Activated naive CD8-positive, alpha-beta T cell treated with anti-CD3 and anti-CD28 coated beads for 36 hours (primary cell): Measurements from ENCODE around the gene ATP8B3. TPM values are rescaled to one million over a fixed set of nuclear protein-coding genes. Genes with fewer than 3 reads are reported as not detected.
A peak's percentile ranks its signal among the peaks of the same experiment; 100 is the strongest.

ENCODE experiments used
- DNase-seq: peaks from one replicate; pipeline ENCODE4 v3.0.0; 2021
- H3K27ac Mint-ChIP-seq: one replicate; pipeline ENCODE4 v1.8.0; 2022; ENCODE audit warnings: mild to moderate bottlenecking, moderate library complexity, mixed read lengths
- H3K27me3 Mint-ChIP-seq: one replicate; pipeline ENCODE4 v1.8.0; 2022; ENCODE audit warnings: mild to moderate bottlenecking, mixed read lengths
- H3K36me3 Mint-ChIP-seq: one replicate; pipeline ENCODE4 v1.8.0; 2021; ENCODE audit warnings: mild to moderate bottlenecking, mixed read lengths
- H3K4me1 Mint-ChIP-seq: one replicate; pipeline ENCODE4 v1.8.0; 2021; ENCODE audit warnings: mixed read lengths
- H3K4me3 Mint-ChIP-seq: one replicate; pipeline ENCODE4 v1.8.0; 2022; ENCODE audit warnings: mild to moderate bottlenecking, moderate library complexity, mixed read lengths
- H3K9me3 Mint-ChIP-seq: one replicate; pipeline ENCODE4 v1.8.0; 2022; ENCODE audit warnings: mixed read lengths
- total RNA-seq, 2 experiments: library from RNA; stranded (reverse); gene quantifications; one replicate each; pipeline ENCODE4 v1.2.3, GENCODE V29; 2021

Gene ATP8B3
- total RNA-seq, 2 experiments from 2014 or later, result 2.3 to 2.7 TPM

DNA sequence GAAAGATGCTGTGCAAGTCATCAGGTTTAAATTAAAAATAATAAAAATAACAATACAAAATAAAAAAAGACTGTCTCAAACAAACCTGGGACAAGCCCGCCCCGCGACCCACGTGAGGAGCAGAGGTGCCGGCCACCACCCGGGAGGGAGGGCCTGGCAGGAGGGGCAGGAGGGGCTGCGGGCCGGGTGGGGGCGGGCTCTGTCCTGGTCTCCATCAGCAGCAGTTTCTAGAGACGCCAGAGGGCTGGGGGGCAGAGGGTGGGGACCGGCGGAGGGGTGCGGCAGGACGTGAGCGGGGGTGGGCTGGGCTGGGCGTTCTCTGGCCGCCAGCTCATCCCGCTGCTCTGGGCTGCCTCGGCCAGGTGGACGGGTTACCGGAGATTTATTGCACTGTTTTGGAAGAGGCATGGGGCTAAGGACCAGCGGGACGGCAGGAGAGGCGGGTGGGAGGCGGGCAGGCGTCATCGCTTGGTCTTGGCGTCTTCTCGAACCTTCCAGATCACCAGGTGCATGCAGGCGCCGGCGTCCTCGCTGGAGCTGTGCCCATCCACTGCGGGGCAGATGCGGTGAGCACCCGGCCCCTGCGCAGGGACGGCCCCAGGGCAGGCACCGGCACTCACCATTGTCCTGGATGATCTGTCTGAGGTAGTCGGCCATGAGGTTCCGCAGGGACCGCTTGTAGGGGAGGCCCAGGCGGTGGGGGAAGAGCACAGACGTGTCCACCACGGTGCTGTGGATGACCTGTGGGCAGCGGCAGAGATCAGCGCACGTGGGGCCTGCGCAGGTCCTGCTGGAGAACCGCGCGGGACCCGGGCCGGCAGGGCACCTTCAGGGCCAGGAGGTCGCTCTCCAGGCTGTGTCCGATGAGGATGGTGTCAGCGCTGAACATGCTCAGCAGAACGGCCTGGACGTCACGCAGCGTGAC, 3.8 kb upstream of the ATP8B3 start:
- H3K36me3 Mint-ChIP-seq, result peaks cover 3% of the 10 kb centered on the region
- H3K27me3 Mint-ChIP-seq, result no peaks in the 10 kb centered on the region
- no peaks in the 10 kb centered on the region for H3K9me3 Mint-ChIP-seq
- DNase-seq, result no peak
- peaks cover 12% of the 10 kb centered on the region for H3K4me1 Mint-ChIP-seq
- no peak overlapping the region for H3K4me3 Mint-ChIP-seq
- H3K27ac Mint-ChIP-seq, result no peak overlapping the region

DNA sequence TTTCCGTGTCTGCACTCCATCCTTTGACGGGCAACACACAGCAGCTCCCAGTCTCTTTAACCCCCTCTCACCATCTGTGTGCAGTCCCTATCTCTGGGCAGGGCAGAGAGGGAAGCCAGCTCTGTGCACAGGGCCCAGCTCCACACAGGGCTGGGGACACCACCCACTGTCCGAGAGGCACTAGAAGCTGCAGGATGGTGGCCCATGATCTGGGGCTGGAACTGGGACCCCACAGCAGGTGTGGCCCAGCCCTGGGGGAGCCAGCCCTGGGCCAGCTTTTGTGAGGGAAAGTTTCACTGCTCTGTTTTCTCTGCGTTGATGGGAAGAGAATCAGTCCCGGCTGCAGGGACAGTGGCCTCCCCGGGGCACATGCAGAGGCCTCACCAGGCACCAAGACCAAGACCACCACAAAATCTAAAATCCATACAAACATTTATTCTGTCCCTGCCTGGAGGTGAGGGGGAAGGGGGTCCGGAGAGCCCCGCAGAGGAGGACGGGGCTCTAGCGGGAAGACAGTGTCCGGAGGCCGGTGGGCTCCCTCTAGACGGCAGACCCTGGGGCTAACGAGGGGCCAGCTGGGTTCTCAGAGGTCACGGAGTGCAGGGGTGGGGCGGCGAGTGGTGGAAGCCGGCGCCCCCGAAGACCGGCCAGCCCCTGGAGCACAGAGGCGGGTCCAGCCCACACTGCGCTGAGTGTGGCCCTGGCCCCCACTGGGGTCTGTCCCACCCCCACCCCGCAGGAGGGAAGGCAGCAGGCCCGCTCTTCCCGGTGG, 2.9 kb upstream of the ATP8B3 start:
- Mint-ChIP-seq H3K4me3 (no peak overlapping the region), H3K4me1 (peaks cover 12% of the 10 kb centered on the region), H3K27me3 (no peaks in the 10 kb centered on the region), H3K36me3 (no peaks in the 10 kb centered on the region), H3K27ac (no peak overlapping the region), H3K9me3 (no peaks in the 10 kb centered on the region)
- no peak for DNase-seq

DNA sequence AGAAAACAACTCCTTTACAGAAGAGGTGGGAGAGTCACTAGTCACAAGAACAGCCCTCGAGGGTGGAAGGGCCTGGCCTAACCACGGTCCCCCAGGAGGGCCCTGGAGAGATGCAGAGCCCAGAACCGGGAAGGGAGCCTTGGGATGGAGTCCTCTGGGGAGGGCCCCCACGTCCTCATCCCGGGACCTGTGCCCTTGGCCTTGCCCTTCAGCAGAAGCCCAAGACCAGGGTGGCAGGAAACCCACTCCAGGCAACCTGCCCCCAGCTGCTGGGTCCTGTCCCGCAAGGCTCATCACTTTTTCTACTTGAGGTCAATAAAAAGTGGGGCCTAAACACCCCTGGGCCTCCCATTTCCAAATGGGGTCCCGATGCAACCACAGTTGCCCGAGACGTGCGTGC, 2.3 kb upstream of the ATP8B3 start:
- Mint-ChIP-seq H3K4me1 (peaks cover 12% of the 10 kb centered on the region), H3K27me3 (no peaks in the 10 kb centered on the region), H3K36me3 (no peaks in the 10 kb centered on the region), H3K4me3 (no peak overlapping the region), H3K27ac (no peak overlapping the region), H3K9me3 (no peaks in the 10 kb centered on the region)
- no peak for DNase-seq

DNA sequence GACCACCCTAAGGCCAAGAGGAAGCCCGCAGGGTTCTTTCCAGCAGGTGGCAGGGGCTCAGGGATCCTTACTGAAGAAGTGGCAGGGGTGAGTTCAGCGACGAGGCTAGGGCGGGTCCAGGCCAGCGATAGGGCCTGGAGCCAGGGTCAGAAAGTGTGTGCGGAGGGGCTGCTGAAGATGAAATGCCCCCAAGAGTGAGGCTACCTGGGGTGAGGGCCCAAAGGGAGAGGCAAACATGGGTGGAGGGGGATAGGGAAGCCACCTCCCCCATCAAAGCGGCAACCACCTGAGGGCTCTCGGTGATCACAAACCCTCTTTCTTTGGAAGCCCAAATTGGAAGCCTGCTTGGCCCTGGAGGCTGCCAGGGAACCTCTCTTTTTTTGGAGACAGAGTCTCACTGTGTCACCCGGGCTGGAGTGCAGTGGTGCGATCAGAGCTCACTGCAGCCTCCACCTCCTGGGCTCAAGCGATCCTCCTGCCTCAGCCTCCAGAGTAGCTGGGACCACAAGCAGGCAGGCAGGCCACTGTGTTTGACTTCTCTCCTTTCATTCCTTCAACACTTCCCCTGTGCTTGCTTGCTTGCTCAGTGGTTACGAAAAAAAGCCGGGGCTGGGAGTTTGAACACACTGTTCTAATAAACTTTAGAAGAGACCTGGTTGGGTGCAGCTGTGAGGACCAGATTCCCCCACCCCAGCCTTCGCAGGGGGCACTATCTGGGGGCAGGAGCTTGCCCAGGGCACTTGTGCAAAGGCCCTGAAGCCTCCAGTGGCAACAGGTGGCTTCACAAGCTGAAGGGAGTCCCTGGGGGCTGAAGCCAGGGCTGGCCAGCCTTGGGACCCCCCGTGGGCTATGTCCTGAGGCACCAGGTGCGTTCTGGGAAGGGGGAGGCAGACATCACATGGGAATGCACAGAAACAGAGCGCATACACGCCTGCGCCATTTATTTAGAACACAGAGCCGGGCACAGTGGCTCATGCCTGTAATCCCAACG, 1.4 kb upstream of the ATP8B3 start:
- H3K4me3 Mint-ChIP-seq, result peak overlapping the region; percentile 86
- H3K4me1 Mint-ChIP-seq, result peaks cover 12% of the 10 kb centered on the region
- no peaks in the 10 kb centered on the region for H3K36me3 Mint-ChIP-seq
- no peak for DNase-seq
- H3K9me3 Mint-ChIP-seq, result no peaks in the 10 kb centered on the region
- H3K27me3 Mint-ChIP-seq, result no peaks in the 10 kb centered on the region
- H3K27ac Mint-ChIP-seq, result peak overlapping the region; percentile 69

DNA sequence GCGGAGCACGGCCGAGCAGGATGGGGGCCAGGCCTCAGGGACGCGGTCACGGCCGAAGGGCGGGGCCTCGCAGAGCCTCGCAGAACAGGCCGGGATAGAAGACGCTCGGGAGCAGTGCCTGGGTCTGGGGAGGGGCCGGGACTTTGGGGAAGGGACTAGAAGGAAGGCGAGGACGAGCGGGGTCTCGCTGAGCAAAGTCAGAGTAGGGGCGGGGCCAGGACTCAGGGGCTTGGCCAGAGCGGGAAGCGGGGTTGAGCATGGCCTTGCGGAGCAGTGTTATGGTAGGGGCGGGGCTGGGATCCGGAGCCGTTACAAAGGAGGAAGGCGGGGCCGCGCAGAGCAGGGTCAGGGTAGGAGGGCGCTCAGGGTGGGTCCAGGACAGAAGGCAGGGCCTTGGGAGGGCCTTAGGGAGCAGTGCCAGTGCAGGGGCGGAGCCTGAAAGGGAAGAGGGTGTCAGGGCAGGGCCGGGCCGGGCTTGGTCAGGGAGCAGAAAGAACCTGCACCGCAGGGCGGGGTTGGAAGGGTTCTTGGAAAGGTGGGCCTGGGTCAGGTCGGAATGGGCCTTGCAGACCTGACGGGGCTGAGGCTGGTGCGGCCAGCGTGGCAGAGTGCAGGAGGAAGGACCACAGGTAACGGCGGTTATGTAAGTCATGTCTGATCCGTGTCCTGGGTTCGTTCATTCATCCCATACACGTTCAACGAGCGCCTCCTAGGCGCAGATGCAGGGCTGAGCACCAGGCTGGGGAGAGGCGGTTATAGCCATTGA, 533 bp upstream of the ATP8B3 start:
- peak; percentile 86 for DNase-seq
- H3K4me3 Mint-ChIP-seq, result peak overlapping the region; percentile 86
- peaks cover 12% of the 10 kb centered on the region for H3K4me1 Mint-ChIP-seq
- H3K27ac Mint-ChIP-seq, result peak overlapping the region; percentile 69
- H3K9me3 Mint-ChIP-seq, result no peaks in the 10 kb centered on the region
- H3K36me3 Mint-ChIP-seq, result no peaks in the 10 kb centered on the region
- no peaks in the 10 kb centered on the region for H3K27me3 Mint-ChIP-seq

DNA sequence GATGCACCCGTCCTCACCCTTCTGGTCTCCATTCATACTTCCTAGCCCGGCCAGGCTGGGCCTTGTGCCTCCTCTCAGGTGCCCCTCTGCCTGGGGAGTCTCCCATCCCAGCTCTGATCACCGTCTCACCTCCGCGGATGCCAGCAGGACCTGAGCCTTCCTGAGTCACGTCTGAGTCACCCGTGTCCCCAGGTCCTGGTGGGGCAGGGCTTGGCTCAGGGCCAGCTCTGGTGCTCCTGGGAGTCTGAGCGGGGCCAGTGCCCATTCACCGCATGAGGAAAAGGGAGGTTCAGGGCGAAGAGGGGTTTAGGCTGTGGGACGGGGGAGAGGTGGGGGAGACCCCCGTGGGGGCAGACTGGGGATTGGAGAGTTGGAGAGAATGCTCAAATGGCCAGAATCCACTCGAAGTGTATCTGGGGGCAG, 593 bp downstream of the ATP8B3 start:
- H3K36me3 Mint-ChIP-seq, result no peaks in the 10 kb centered on the region
- peak overlapping the region; percentile 74 for H3K4me3 Mint-ChIP-seq

DNA sequence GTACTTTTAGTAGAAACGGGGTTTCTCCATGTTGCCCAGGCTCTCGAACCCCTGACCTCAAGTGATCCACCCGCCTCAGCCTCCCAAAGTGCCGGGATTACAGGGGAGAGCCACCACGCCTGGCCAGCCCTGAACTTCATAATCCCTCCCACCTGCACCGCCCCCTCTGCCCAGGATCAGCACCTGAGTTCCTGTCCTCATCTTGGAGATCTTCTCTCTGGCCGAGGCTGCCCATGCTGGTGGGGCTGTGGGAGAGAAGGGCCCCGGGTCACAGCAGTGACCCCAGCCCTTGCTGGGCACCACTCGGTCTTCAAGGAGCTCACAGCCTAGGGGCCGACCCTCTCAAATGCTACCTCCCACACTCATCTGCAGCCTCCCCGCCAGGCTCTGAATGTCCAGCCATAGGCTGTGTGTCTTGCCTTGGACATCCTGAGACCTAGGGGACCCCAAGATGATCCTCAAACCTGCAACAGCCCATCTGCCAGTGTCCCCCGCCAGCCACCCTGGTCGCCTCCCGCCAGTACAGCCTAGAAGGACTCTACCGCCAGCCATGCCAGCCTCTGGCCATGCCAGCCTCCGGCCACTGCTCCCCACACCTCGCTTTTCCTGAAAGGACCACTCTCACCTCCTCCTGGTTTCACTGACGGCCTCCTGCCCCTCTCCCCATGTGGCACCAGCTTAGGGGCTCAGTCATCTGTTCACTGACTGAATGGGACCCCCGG, 1.5 kb downstream of the ATP8B3 start:
- H3K27me3 Mint-ChIP-seq, result no peaks in the 10 kb centered on the region
- no peak overlapping the region for H3K27ac Mint-ChIP-seq
- DNase-seq, result no peak
- no peaks in the 10 kb centered on the region for H3K36me3 Mint-ChIP-seq
- no peaks in the 10 kb centered on the region for H3K9me3 Mint-ChIP-seq
- no peak overlapping the region for H3K4me3 Mint-ChIP-seq
- H3K4me1 Mint-ChIP-seq, result peaks cover 12% of the 10 kb centered on the region

More for the DNA sequence above, 593 bp downstream of the ATP8B3 start:
- Mint-ChIP-seq H3K4me1 (peaks cover 12% of the 10 kb centered on the region), H3K27ac (no peak overlapping the region), H3K27me3 (no peaks in the 10 kb centered on the region), H3K9me3 (no peaks in the 10 kb centered on the region)
- DNase-seq, result peak; percentile 44

DNA sequence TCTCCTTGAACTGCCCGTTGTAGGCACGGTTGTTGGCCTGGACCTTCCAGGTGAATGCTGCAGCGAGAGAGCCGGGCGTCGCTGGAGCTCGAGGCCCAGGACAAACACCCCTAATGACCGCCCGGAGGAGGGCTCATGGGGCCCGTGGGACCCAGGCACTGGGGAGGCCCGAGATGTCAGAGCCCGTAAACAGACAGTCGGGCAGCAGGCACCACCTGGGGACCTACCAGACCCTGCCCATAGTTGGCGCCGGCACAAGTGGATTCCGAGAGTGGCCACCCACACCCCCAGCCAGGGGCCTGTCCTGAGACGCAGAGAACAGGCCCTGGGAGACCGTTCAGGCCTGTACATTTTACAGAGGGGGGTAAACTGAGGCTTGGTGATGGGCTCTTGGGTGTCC, 2.4 kb downstream of the ATP8B3 start:
- H3K9me3 Mint-ChIP-seq, result no peaks in the 10 kb centered on the region
- no peak overlapping the region for H3K27ac Mint-ChIP-seq
- peaks cover 12% of the 10 kb centered on the region for H3K4me1 Mint-ChIP-seq
- H3K27me3 Mint-ChIP-seq, result no peaks in the 10 kb centered on the region
- no peaks in the 10 kb centered on the region for H3K36me3 Mint-ChIP-seq
- H3K4me3 Mint-ChIP-seq, result no peak overlapping the region
- DNase-seq, result no peak

DNA sequence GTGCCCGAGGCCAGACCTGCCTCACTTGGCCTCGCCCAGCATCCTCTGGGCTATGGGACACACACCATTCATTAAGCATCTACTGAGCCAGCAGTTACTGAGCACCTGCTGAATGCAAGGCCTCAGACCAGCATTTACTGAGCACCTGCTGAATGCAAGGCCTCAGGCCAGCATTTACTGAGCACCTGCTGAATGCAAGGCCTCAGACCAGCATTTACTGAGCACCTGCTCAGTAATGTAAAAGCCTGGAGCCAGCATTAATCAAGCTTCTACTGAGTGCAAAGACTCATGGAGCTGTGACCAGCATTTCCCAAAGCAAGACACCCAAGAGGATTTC, 3.7 kb downstream of the ATP8B3 start:
- H3K27me3 Mint-ChIP-seq, result no peaks in the 10 kb centered on the region
- H3K36me3 Mint-ChIP-seq, result no peaks in the 10 kb centered on the region
- no peak overlapping the region for H3K4me3 Mint-ChIP-seq
- no peaks in the 10 kb centered on the region for H3K9me3 Mint-ChIP-seq
- peaks cover 12% of the 10 kb centered on the region for H3K4me1 Mint-ChIP-seq
- DNase-seq, result no peak
- H3K27ac Mint-ChIP-seq, result no peak overlapping the region

DNA sequence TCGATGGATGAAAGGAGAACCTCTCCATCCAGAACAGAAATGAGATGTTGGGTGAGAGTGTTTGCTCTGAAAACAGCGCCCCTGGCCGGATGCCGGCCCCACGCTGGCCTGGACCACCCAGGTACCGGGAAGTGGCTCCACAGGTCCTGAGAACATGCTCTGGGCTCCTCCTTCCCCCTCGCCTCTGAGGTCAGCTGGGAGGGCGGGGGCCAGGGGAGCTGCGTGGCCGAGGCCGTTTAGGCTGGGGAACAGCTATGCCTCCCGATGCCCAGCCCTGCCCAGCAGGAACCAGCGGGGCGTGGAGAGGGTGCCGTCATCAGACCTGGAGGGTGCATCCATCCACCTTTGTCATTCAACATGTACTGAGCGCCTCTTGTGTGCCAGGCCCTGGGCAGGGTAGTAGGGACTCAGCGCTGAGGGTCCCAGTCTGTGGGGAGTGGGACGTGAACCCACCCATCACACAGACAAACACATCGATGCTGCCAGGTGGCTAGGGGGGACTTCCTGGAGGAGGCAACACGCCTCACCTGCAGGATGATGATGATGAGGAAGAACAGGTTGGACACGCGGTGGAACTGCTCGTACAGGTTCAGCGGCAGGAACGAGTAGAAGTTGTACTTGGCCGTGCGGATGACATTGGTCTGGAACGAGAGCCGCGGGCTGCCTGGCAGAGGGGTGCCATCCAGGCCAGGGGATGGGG, 4.2 kb downstream of the ATP8B3 start:
- no peak for DNase-seq
- H3K27me3 Mint-ChIP-seq, result no peaks in the 10 kb centered on the region
- H3K4me3 Mint-ChIP-seq, result no peak overlapping the region
- no peaks in the 10 kb centered on the region for H3K9me3 Mint-ChIP-seq
- H3K27ac Mint-ChIP-seq, result no peak overlapping the region
- peaks cover 9% of the 10 kb centered on the region for H3K4me1 Mint-ChIP-seq
- no peaks in the 10 kb centered on the region for H3K36me3 Mint-ChIP-seq

DNA sequence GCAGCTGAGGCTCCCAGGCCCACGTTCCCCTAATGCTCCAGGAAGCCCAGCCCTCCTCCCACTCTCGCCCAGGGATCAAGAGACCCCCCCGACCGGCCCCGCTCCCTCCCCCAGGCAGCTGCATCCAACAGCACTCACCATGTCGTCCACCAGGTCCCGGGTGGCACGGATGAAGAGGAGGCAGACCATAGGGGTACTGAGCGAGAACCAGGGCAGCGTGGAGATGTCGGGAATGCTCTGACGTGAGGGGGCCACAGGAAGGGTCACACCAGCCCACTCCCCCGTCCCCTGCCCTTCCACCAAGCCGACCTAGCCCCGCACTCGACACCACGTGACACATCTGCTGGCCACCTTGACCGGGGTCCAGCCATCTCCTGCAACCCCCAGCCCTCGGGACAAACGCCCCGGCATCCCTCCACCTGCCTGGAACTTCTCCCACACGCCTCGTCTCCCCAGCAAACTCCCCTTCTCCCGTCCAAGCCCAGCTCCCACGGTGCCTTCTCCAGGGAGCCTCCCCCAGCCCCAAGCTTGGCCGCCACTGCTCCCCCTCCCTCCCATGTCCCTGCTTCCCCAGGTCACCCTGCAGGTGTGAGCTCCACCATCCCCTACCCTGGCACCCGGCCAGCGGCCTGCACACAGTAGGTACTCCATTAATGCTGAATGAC, 4.9 kb downstream of the ATP8B3 start:
- H3K36me3 Mint-ChIP-seq, result no peaks in the 10 kb centered on the region
- no peaks in the 10 kb centered on the region for H3K9me3 Mint-ChIP-seq
- H3K4me1 Mint-ChIP-seq, result peaks cover 3% of the 10 kb centered on the region
- H3K27ac Mint-ChIP-seq, result no peak overlapping the region
- H3K4me3 Mint-ChIP-seq, result no peak overlapping the region
- no peaks in the 10 kb centered on the region for H3K27me3 Mint-ChIP-seq
- DNase-seq, result no peak

DNA sequence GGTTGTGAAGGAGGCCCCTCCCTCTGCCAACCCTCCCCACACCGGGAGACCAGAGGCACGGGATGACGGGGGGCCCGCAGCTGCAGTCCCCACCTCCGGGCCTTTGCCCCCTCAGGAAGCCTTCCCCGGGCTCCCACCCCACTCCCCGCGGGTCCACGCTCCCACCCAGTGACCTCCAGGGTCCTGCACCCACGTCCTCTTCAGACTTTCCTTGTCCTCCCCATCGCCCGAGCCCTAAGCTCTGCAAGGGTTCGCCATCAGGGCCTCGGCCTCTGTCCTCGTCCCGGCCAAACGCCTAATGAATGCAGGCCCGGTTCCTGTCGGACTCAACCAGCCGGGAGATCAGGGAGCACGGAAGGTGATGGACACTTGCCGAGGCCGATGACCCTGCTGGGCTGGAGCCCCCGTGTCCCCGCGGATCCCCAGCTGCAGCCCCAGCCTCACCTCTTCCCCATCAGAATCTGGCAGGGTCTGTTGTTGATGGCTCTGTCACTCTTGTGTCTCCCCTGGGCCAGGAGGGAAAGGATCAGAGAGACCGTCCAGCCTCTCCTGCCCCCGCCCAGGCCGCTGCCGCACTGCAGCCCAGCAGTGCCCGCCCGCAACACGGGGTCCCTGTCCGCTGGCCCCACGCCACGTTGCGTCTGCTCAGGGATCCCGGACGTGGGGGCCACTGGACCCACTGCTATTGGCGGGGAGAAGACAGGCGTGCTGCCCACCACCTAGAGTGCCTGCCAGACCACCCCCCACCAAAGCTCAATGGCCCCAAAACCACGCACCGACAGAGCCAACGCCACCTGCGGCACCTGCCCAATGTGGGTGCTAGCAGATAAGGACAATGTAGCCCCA, 5.7 kb downstream of the ATP8B3 start:
- Mint-ChIP-seq H3K4me3 (no peak overlapping the region), H3K4me1 (peaks cover 1% of the 10 kb centered on the region), H3K27me3 (no peaks in the 10 kb centered on the region), H3K9me3 (no peaks in the 10 kb centered on the region), H3K36me3 (no peaks in the 10 kb centered on the region), H3K27ac (no peak overlapping the region)
- DNase-seq, result no peak
